ENCODE measurements around the gene ZYX. TPM values are rescaled to one million over a fixed set of nuclear protein-coding genes. Genes with fewer than 3 reads are reported as not detected.

The ZYX gene
- polyA plus RNA-seq, 1 donor from 2014 or later = 10.0 TPM

- no peaks in the 10 kb centered on the region for H3K9me2 ChIP-seq (ENCODE audit: insufficient read depth, low read length)
- H3F3A ChIP-seq (ENCODE audit: insufficient read depth, low read length, poor library complexity, severe bottlenecking) = no peaks in the 10 kb centered on the region
- H3K9me3 ChIP-seq (ENCODE audit: low read length) = no peaks in the 10 kb centered on the region
- H3K79me2 ChIP-seq (replicated peaks; ENCODE audit: insufficient read depth, low read length) = peaks cover 6% of the 10 kb centered on the region
- TF ChIP-seq REST (IDR thresholded peaks at IDR 0.05; ENCODE audit: borderline replicate concordance) (no peak), EZH2 (IDR thresholded peaks at IDR 0.05; ENCODE audit: borderline replicate concordance, insufficient read depth, low read length, poor library complexity, severe bottlenecking) (no peak), RAD21 (conservative IDR thresholded peaks at IDR 0.05) (no peak), MXI1 (conservative IDR thresholded peaks at IDR 0.05; ENCODE audit: poor library complexity, severe bottlenecking) (no peak), EP300 (conservative IDR thresholded peaks at IDR 0.05; ENCODE audit: poor library complexity, severe bottlenecking) (no peak), SMC3 (conservative IDR thresholded peaks at IDR 0.05; ENCODE audit: poor library complexity) (no peak), POLR2AphosphoS5 (IDR thresholded peaks at IDR 0.05) (no peak)
- TF ChIP-seq, protein P1, sequence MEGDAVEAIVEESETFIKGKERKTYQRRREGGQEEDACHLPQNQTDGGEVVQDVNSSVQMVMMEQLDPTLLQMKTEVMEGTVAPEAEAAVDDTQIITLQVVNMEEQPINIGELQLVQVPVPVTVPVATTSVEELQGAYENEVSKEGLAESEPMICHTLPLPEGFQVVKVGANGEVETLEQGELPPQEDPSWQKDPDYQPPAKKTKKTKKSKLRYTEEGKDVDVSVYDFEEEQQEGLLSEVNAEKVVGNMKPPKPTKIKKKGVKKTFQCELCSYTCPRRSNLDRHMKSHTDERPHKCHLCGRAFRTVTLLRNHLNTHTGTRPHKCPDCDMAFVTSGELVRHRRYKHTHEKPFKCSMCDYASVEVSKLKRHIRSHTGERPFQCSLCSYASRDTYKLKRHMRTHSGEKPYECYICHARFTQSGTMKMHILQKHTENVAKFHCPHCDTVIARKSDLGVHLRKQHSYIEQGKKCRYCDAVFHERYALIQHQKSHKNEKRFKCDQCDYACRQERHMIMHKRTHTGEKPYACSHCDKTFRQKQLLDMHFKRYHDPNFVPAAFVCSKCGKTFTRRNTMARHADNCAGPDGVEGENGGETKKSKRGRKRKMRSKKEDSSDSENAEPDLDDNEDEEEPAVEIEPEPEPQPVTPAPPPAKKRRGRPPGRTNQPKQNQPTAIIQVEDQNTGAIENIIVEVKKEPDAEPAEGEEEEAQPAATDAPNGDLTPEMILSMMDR (IDR thresholded peaks at IDR 0.05; ENCODE audit: poor library complexity, severe bottlenecking) = no peak
- no peaks in the 10 kb centered on the region for H3K27me3 ChIP-seq (ENCODE audit: insufficient read depth, low read depth, low read length)
- H2AFZ ChIP-seq (ENCODE audit: low read depth, low read length) = no peak overlapping the region
- no peaks in the 10 kb centered on the region for H4K20me1 ChIP-seq (ENCODE audit: insufficient read depth)
- no peak overlapping the region for H3K27ac ChIP-seq (ENCODE audit: low read length)
- no peak overlapping the region for H3K9ac ChIP-seq (ENCODE audit: low read length)
- H3K36me3 ChIP-seq (ENCODE audit: insufficient read depth, low read length) = no peaks in the 10 kb centered on the region
- no peak overlapping the region for H3K4me3 ChIP-seq (ENCODE audit: low read length)
- H3K4me2 ChIP-seq (ENCODE audit: low read length) = no peak overlapping the region
Observed at GRCh38 chr7:143384661-143385631, 3.8 kb downstream of the ZYX start.

DNA sequence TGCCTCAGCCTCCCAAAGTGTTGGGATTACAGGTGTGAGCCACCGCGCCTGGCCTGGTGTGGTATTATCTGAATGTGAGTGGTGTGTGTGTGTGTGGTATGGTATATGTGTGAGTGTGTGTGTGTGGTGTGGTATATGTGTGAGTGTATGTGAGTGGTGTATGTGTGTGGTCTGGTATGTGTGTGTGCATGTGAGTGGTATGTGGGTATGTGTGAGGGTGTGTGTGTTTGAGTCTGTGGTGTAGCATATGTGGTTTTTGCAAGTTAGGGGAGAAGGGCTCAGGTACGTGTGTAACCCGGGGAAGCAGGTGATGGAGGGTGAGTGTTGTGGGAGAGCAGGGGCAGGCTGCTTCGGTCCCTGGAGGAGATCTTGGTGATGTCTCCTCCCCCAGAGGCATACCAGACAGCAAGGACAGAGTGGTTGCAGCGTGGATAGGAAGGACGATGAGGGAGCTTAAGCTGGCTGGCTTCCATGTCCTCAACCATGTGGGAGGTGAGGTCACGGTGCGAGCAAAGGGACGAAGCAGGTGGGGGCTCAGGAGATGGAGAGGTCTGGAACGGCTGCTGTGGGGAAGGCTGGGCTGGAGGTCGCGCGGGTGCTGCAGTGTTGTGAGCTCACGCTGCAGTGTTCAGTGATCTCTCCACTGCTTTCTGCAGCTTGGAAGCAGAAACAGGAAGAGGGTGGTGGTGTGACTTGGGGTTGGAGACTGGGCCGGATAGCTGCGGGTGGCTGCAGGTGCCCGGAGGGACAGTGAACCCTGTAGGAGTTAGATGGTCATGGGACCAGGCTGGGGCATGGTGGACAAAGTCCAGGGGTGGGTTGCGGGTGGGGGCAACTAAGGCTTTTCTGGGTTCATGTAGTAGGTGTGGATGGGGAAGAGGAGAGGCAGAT, 5.0 kb downstream of the ZYX start:
- Histone ChIP-seq H3K27ac (ENCODE audit: low read length) (no peak overlapping the region), H3K36me3 (ENCODE audit: insufficient read depth, low read length) (no peaks in the 10 kb centered on the region), H3K9ac (ENCODE audit: low read length) (no peak overlapping the region), H3K4me2 (ENCODE audit: low read length) (no peak overlapping the region), H3K4me3 (ENCODE audit: low read length) (no peak overlapping the region), H3K9me2 (ENCODE audit: insufficient read depth, low read length) (no peaks in the 10 kb centered on the region), H3K27me3 (ENCODE audit: insufficient read depth, low read depth, low read length) (no peaks in the 10 kb centered on the region), H3F3A (ENCODE audit: insufficient read depth, low read length, poor library complexity, severe bottlenecking) (no peaks in the 10 kb centered on the region), H3K9me3 (ENCODE audit: low read length) (no peaks in the 10 kb centered on the region), H4K20me1 (ENCODE audit: insufficient read depth) (no peaks in the 10 kb centered on the region), H2AFZ (ENCODE audit: low read depth, low read length) (no peak overlapping the region), H3K79me2 (replicated peaks; ENCODE audit: insufficient read depth, low read length) (peaks cover 6% of the 10 kb centered on the region)
- TF ChIP-seq TAF1 (IDR thresholded peaks at IDR 0.05; ENCODE audit: low read depth) (no peak), EZH2 (IDR thresholded peaks at IDR 0.05; ENCODE audit: borderline replicate concordance, insufficient read depth, low read length, poor library complexity, severe bottlenecking) (no peak), REST (IDR thresholded peaks at IDR 0.05; ENCODE audit: borderline replicate concordance) (no peak), MXI1 (conservative IDR thresholded peaks at IDR 0.05; ENCODE audit: poor library complexity, severe bottlenecking) (no peak), RAD21 (conservative IDR thresholded peaks at IDR 0.05) (no peak), EP300 (conservative IDR thresholded peaks at IDR 0.05; ENCODE audit: poor library complexity, severe bottlenecking) (no peak), POLR2AphosphoS5 (IDR thresholded peaks at IDR 0.05) (no peak), SMC3 (conservative IDR thresholded peaks at IDR 0.05; ENCODE audit: poor library complexity) (no peak)
- TF ChIP-seq, protein P1 (IDR thresholded peaks at IDR 0.05; ENCODE audit: poor library complexity, severe bottlenecking) = no peak
